Measurements from ENCODE around the gene UBE4A.
"Not testable (repeated sequence)": the region's sequence is repeated elsewhere in the genome, so short reads cannot be mapped to it uniquely, and the experiment has no call there.

Gene UBE4A

DNA sequence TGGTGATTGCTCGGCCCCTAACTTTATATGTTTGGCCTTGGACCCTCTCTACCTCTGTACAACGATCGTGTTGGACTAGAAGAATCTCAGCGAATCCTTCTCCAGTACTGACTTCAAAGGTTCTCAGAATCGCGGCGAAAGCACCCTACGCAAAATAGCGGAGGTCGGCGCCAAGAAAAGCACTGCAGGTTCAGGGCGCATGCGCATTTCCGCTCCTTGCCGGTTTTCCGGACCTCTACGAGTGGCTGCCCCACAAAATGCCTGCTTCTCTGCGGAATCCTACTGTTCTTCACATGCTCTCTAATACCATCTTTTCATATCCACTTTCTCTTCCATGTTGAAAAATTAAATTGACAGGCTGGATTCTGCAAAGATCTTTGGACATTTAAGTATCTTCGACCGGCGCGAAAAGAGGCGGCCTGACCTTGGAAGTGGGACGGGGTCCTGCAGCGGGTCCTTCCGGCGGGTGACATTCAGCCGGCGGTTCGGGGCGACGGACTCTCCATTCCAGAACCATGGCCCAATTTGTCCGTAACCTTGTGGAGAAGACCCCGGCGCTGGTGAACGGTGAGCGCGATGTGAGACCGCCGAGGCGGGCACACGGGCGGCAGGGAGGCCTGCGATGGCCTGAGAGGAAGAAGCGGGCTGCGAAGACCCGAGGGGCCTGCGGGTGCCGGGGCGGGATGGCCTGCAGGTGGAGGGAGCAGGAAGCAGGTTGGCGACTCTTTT is 41.9 kb downstream of the UBE4A start, which contains the start of gene ATP5MG:
Gene ATP5MG (plus strand): TSS at position 456 of the 729 bp plus-strand sequence. CDS start 60 bp downstream, at position 516.
- DNase-seq (ENCODE audit: low read depth) = peak; percentile 64

DNA sequence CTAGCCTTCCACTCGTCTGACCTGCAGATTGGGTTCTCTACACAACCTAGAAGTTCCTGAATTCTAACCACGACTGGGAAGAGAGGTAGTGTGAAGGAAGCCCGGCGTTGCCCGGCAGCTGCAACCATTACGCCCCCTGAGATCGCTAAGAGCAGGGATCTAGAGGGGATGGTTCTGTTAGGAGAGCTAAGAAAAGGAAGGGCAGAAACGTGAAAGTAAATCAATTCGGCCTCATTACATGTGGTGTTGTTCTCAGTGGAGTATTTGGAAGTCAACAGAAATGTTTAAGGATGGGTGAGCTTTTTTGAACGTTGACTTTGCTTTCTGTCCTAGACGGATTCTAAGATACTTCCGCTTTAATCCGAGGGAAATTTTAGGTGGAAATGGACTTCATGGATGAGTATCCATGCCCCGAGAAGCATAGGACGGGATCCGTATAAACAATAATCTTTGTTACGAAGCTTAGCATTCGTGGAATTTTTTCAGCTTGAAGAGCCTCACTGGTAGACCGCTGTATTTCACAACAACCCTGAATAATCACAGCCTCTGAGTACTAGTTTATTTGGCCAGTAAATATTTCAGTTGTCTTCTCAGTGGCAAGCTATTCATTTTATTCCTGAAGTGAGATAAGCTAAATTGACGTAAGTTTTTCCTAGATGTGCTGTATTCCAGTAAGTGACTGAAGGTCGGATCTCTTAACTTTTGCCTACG is 42.6 kb downstream of the UBE4A start:
- DNase-seq (ENCODE audit: low read depth) = peak; percentile 2

DNA sequence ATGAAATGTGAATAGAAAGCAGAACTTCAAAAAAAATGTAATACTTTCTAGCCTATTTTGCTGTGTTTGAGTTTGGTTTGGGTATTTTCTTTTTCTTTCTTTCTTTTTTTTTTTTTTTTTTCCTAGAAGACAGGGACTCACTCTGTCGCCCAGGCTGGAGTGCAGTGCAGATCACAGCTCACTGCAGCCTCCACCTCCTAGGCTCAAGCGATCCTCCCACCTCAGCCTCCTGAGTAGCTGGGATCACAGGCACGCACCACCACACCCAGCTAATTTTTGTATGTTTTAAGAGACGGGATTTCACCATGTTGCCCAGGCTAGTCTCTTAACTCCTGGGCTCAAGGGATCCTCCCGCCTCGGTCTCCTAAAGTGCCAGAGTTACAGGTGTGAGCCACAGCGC is 43.2 kb downstream of the UBE4A start:
- DNase-seq (ENCODE audit: low read depth) = not testable (repeated sequence)

DNA sequence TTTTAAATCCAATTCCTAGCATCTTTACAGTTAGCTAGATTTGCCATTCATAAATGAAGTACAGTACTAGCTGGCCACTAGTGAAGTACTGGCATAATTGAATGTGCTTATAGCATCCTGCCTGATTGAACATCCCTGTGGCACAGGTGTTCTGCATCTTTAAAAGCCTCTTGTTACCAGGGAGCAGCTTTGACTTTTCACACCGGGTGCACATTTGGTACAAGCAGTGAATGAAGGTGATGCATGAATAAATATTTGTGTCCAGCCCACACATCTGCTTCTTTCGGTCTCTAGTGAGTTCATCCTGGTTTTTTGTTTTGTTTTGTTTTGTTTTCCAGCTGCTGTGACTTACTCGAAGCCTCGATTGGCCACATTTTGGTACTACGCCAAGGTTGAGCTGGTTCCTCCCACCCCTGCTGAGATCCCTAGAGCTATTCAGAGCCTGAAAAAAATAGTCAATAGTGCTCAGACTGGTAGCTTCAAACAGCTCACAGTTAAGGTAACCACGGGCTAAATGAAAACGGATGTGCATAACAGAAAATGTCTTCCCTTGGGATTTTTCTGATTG is 47.3 kb downstream of the UBE4A start:
- DNase-seq (ENCODE audit: low read depth) = no peak

DNA sequence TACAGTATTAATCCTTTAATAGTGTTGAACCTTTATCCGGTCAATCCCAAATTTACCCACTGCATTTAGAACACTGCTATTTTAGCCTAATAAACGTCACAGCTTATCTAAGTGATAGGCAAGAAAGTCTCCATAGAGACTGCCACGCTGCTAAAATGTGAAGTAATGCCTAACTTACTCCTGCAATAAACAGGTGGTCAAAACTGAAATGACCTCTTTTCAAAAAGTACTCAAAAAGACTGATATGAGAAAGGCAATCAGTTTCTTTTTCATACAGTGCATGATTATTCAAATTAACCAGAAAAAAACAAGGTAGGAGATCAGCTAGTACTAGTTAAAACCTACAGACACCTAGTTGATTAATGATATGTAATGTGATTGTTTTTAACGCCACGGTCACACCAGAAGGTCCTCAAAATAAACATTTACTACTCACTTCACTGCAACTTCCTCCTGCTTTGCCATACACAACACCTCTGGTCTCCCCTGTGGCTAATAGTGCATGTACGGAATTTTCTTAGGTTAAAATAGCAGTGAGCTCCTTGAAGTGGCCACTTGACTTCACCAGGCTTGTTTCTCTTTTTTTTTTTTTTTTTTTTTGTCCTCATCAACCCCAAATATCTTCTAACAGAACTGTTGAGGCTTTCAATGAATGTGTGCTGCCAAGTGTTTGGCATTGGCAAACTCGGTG is 50.8 kb downstream of the UBE4A start:
- no peak for DNase-seq (ENCODE audit: low read depth)

DNA sequence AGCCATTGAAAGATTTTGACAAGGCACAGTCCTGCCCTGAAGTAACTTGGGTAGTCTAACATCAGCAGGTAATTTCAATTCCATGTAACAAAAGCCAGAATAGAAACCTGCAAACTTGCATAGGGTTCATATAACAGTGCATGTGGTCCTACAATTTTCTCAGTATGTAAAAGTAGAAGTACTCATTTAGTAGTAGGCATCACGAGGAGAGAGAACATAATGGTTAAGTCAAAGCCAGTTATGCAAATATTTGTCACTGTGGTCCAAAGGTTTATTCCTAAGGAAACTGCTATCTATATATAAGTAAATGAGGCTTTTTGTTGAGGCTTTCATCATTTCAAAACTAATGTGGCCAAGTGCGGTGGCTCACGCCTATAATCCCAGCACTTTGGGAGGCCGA is 52.1 kb downstream of the UBE4A start:
- DNase-seq (ENCODE audit: low read depth) = no peak

DNA sequence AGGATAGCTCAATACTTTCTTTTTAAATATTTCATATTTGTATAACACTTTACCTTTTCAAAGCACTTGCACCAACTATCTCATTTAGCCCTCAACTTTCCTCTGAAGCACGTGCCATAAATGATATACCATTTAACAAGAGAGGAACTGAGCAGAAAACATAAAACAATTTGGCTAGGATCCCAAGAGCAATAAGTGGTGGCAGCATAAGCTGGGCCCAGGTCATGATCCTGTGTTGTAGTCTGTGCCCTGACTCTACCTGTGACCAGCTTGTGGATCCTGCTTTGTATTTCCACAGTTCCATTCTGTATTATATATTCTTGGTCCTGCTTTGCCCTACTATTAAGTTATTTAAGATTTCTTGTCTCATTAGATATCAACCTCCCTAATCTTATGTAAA is 53.5 kb downstream of the UBE4A start:
- no peak for DNase-seq (ENCODE audit: low read depth)

DNA sequence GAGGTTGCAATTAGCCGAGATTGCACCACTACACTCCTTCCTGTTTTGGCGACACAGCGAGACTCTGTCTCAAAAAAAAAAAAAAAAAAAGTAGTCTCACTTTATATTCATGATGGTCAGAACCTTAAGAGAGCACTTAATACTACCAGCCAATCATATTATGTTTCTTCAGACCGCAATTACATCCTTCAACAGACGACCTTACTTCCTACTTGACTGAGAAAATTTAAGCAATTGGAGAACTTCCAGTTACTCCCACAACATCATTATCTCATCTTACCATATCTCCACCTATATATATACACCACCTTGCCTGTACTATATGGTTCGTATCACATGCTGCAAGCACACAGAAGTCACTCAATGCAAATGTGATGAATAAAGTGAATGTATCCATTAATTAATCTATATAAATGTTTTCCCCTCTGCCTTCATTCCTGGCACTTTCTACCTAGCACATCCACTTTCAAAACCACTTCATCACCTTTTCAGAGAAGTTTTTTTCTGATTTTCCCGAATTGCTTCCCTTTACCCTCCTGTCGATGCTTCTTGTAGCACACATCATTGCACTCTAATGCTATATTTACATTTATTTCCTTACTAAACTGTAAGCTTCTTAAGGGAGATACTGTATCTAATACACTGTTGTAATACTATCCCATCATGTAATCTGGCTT is 55.8 kb downstream of the UBE4A start:
- DNase-seq (ENCODE audit: low read depth) = no peak

DNA sequence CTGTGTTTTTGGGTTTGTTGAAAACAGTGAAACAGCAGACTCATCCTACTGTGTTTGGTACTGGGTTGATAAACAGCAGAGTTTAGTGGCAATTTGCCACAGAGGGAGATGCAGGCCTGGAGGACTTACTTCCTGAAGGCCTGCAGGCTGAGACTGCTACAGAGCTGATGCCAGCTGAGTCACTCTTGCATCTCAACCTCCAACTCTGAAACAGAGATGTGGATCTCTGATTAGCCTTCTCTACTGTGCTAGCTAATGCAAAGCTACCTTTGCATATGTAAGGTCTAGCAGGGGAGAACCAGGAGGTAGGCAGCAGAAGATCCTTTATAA is 56.3 kb downstream of the UBE4A start:
- DNase-seq (ENCODE audit: low read depth) = no peak

DNA sequence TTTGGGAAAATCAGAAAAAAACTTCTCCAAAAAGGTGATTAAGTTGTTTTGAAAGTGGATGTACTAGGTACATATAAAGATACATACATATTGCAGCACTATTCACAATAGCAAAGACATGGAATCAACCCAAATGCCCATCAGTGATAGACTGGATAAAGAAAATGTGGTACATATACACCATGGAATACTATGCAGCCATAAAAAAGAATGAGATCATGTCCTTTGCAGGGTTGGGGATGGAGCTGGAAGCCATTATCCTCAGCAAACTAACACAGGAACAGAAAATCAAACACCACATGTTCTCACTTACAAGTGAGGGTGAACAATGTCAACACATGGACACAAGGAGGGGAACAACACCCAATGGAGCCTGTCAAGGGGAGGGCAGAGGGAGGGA is 57.5 kb downstream of the UBE4A start:
- not testable (repeated sequence) for DNase-seq (ENCODE audit: low read depth)

DNA sequence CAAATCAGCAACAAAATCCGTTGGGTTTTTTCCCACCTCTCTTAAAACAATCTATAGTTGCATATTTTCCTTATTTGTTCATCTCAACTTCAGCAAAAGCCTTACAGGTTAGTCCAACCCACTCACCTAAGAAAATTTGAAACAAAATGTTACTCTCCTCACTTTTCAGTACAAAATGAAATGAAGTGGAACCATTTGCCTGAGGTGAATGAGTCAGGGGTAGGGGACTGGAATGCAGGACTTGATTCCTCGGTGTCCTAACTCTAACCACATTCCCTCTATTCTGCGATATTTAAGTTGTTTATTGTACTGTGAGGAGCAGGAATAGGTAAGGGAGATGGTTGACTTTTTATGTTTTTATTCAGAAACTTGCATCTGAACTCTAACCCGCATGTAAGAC is 58.4 kb downstream of the UBE4A start:
- no peak for DNase-seq (ENCODE audit: low read depth)

DNA sequence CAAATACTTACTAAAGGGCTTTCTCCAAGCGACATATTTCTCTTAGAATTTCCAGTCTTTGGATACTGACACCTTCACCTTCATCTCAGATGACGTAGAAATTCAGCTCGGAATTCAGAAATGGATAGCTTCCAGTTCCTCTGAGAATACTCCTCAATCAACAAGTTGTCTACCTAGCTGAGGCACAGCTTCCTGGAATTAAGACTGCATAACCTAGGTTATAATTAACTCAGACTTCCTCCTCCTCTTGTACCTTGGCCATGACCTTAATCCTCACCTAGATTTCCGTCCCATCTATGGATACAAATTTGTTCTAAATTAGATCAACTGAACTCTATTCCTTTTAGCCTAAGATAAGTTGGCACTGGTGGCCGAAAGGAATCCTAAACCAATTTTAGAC is 59.4 kb downstream of the UBE4A start:
- DNase-seq (ENCODE audit: low read depth) = no peak

DNA sequence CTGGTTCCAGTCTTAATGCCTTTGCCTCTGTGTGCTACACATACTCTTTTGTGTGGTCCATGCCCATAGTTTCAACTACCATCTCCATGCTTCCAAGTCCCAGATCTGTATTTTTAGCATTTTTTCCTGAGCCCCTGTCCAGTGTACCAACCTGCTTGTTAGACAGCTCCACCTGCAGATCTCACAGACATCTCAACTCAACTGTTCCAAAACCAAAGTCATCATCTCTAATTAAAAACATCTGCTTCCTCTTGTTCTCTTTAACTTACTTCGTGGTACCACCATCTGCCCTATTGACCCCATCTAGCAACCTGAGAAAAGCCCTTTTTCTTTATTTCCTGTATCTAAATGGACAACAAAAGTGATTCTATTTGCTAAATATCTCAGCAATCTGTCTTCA is 68.3 kb downstream of the UBE4A start:
- DNase-seq (ENCODE audit: low read depth) = no peak

DNA sequence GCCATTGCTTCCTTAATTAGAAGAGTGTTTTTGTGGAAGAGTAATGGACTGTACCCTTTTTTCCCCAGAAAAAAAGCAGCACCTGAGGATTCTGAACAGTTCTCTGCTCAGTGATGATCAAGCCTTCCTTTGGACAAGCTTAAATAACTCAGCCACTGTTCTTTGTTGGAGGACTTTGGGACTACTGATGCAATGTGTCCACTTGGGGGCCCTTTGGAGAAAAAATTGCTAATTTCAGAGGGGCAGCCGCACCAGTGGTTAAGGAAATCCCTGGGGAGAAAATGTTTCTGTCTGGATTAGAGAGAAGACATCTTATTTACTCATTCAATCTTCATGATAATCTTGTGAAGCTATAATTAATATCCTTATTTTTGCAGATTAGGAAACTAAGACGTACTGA is 71.6 kb downstream of the UBE4A start:
- no peak for DNase-seq (ENCODE audit: low read depth)

DNA sequence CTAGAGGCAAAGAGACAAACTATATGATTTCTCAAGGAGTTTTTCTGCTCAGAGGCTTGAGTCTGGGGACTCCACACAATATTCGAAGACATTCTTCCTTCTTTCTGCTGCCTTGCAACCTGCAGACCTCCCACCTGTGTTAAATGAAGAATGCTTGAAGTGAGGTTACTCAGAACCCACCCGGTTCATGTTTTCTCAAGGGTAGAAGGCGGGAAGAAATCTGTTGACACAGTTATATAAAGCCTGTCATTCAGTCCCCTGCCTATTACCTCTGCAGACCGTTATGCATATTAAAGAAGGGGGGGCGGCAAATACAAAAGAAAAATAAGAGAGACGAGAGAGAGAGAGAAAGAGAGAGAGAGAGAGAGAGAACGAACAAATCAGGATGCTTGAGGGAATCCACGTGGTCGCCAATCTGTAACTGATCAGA is 74.7 kb downstream of the UBE4A start:
- DNase-seq (ENCODE audit: low read depth) = no peak

DNA sequence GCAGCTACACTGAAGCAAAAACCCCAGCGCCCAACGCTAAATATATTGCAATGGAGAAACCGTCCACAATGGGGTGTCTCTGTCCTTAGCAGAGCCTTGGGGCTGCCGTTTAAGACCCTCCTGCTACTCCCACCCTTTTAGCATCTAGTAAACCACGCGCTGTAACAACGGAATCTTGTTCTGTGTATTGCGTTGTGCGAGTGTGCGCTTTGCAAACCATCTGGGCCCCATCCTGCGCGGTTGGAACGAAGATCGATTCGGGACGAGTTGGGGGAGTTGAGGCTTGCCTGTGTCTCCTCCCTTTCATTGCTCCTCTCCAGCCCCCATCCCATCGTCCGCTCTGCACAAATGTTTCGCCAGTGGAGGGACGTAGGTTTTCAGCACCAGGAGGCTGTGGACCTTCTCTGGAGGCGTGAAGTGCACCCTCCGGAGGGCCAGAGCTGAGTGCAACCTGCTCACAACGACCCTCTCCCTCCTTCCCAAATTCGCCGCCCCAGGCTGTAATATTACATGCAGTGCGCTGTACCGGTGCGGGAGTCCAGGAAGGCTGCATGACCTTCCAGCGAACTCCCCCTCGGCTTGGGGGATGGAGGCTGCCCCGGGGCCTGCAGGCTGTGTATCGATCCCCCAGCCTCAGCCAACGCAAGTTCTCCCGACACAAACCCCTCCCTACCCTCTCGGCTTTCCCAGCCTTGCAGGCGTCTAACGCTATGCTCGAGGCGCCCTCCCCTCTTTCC is 75.3 kb downstream of the UBE4A start:
- no peak for DNase-seq (ENCODE audit: low read depth)

DNA sequence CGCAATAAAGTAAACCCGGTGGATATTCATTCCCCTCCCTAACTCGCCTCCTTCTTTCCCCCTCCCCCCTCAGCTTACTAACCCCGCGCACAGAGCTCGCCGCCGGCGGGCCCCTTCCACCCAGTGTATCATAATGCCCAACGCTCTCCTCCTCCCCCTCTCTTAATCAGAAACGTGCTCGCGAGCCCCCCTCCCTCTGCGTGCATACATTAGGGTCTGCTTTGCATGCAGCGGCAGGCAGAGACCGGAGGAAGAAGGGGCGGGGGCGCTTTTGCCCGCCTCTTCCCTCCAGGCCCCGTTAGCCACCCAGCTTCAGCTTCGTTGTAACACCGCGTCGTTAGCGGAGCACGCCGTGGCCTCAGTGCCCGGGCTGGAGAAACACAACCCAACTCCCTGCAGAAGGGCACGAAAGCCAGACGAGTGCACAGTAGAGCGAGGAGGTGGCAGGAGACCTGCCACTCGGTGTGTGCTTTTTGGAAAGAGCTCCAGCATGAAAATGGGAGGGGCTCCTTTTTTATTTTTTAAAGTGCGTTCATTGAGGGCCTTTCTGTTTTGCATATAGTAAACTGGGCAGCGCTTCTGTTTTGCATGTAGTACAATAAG is 76.0 kb downstream of the UBE4A start:
- no peak for DNase-seq (ENCODE audit: low read depth)

DNA sequence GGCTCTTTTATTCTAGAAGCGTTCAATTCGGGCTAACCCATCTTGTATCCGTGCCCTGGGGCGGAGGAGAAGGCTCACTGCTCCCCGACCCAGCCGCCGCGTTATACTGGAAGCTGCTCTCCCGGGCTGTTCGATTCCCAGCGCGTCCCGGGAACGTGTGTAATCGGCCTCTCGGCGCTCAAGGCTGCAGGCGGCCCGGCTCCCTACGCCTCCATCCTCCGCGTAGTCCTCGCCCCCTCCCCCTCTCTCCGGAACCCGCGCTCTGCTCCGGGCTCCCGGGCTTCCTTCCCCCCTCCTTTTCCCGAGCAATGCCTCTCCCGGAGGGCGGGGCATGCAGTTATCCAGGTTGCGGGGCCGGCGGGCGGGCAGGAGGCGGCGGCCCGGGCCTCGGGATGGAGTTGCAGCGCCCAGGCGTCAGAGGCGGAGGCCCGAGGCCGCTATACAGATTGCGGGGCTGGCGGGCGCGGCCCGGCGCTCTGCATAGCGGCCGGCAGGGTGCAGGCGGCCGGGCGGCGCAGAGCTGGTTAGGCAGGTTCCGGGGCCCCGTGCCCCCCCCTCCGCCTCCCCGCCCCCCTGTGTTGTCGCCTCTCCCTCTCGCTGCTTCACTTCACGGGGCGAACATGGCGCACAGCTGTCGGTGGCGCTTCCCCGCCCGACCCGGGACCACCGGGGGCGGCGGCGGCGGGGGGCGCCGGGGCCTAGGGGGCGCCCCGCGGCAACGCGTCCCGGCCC is 76.7 kb downstream of the UBE4A start, which contains the start of gene KMT2A:
Gene KMT2A (plus strand): TSS at position 600 of the 732 bp plus-strand sequence. CDS start 21 bp downstream, at position 621.
- peak; percentile 66 for DNase-seq (ENCODE audit: low read depth)

DNA sequence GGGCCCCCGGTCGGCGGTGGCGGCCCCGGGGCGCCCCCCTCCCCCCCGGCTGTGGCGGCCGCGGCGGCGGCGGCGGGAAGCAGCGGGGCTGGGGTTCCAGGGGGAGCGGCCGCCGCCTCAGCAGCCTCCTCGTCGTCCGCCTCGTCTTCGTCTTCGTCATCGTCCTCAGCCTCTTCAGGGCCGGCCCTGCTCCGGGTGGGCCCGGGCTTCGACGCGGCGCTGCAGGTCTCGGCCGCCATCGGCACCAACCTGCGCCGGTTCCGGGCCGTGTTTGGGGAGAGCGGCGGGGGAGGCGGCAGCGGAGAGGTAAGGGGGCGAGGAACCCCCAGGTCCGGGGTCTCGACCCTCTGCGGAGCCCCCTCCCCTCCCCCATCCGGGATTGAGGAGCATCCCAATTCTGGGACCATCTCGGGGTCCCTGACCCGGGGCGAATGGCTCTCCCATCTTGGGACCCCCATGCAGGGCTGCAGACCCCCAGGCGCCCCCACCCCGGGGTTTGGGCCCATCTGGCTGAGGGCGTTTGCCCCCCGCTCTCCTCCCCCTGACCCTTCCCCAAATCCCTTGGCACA is 77.3 kb downstream of the UBE4A start:
- no peak for DNase-seq (ENCODE audit: low read depth)

All from HS-27A (cell line).